ENCODE measurements around the gene PGM5.

DNA sequence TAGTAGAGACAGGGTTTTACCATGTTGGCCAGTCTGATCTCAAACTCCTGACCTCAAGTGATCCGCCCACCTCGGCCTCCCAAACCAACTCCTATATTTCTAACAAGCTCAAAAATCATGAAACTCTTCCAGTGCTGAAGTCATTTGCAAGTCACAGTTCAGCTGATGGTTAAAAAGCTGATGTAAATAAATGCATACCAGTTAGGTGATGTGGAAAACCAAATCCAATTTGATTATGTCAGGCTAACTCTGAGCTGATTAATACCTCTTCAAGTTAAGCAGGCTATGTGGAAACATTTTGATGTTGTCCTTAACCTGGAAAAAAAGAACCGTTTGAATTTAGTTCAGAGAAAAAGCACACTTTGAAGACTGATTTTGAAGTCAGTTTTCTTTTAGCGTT lies 133.2 kb downstream of the PGM5 start:
- TF ChIP-seq, protein P1, sequence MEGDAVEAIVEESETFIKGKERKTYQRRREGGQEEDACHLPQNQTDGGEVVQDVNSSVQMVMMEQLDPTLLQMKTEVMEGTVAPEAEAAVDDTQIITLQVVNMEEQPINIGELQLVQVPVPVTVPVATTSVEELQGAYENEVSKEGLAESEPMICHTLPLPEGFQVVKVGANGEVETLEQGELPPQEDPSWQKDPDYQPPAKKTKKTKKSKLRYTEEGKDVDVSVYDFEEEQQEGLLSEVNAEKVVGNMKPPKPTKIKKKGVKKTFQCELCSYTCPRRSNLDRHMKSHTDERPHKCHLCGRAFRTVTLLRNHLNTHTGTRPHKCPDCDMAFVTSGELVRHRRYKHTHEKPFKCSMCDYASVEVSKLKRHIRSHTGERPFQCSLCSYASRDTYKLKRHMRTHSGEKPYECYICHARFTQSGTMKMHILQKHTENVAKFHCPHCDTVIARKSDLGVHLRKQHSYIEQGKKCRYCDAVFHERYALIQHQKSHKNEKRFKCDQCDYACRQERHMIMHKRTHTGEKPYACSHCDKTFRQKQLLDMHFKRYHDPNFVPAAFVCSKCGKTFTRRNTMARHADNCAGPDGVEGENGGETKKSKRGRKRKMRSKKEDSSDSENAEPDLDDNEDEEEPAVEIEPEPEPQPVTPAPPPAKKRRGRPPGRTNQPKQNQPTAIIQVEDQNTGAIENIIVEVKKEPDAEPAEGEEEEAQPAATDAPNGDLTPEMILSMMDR (IDR thresholded peaks at IDR 0.05), result no peak
- no peak for TF ChIP-seq POLR2A (IDR thresholded peaks at IDR 0.05)

Measured in uterus (tissue), 2 donors.